Tibial artery (tissue), 4 donors: ENCODE measurements around the gene GABRA5.

Experiments used
- DNase-seq, 2 donors: peaks; one replicate each; pipeline ENCODE4 v3.0.0-alpha.2; 2019
- H3K27ac ChIP-seq, 2 donors: fragments of 200-600 bp; sonication (generic) in 1 of 2; 1 replicate in 1 of 2; 2 replicates in 1 of 2; pipeline ENCODE4 v1.5.1; 2018 to 2019; ENCODE audit warnings: mild to moderate bottlenecking in 1 of 2
- H3K27me3 ChIP-seq, 2 donors: fragments of 200-600 bp; sonication (generic) in 1 of 2; one replicate each; pipeline versions ENCODE4 v1.5.1 to v1.6.0; 2016 to 2019
- H3K36me3 ChIP-seq, 3 donors: fragments of 200-600 bp; sonication (generic) in 2 of 3; one replicate each; pipeline ENCODE4 v1.5.1; 2016 to 2019; ENCODE audit warnings: mild to moderate bottlenecking in 2 of 3
- H3K4me1 ChIP-seq, 4 donors: fragments of 200-600 bp; sonication (generic) in 2 of 4; 1 replicate in 3 of 4; 2 replicates in 1 of 4; pipeline ENCODE4 v1.5.1; 2016 to 2019
- H3K4me3 ChIP-seq, 2 donors: fragments of 200-600 bp; sonication (generic) in 1 of 2; 1 replicate in 1 of 2; 2 replicates in 1 of 2; pipeline ENCODE4 v1.5.1; 2018 to 2019; ENCODE audit warnings: mild to moderate bottlenecking in 2 of 2
- H3K9me3 ChIP-seq, 3 donors: fragments of 200-600 bp; sonication (generic) in 1 of 3; one replicate each; pipeline ENCODE4 v1.5.1; 2016 to 2019
- CTCF ChIP-seq, 2 experiments: fragments of 200-600 bp in 1 of 2; fragments of 450-650 bp in 1 of 2; IDR thresholded peaks; one replicate each; pipeline ENCODE4 v1.5.1; 2017 to 2019; ENCODE audit warnings: antibody characterized with exemption in 2 of 2, mild to moderate bottlenecking in 1 of 2, moderate library complexity in 1 of 2
- intact Hi-C: fragments of 100-400 bp; cut with DNase I; formaldehyde crosslinking; loops from one replicate; pipeline ENCODE4 v1.15.0; 2023; ENCODE audit warnings: low total_unique reads

GABRA5 gene

DNA sequence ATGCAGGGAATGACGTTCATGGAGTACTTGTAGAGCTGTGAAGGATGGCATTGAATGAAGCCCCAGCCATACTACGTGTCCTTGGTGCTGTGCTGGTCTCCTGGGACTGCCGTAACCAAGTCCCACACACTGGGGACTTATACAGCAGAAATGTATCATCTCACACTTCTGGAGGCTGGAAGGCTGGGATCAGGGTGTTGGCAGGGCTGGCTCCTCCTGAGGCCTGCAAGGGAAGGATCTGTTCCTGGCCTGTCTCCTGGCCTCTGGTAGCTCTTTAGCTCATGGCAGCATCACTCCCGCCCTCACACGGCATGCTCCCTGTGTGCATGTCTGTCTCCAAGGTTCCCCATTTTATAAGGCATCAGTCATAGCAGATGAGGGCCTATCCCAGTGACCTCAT lies 74.6 kb downstream of the GABRA5 start:
- H3K4me1 ChIP-seq: no peaks in the 10 kb centered on the region
- no peak for DNase-seq
- H3K9me3 ChIP-seq: no peaks in the 10 kb centered on the region
- H3K4me3 ChIP-seq: no peak overlapping the region
- intact Hi-C loops: no loop called here
- H3K27ac ChIP-seq: no peak overlapping the region
- no peak for TF ChIP-seq CTCF (IDR thresholded peaks at IDR 0.05)
- no peaks in the 10 kb centered on the region for H3K36me3 ChIP-seq
- H3K27me3 ChIP-seq: no peaks in the 10 kb centered on the region

GRCh38 chr15:26943866-26944265 lies 77.0 kb downstream of the GABRA5 start:
- no peak overlapping the region for H3K27ac ChIP-seq
- intact Hi-C loops: no loop called here

GRCh38 chr15:26945046-26945445 lies 78.2 kb downstream of the GABRA5 start:
- no peak for DNase-seq
- Histone ChIP-seq H3K9me3 (no peaks in the 10 kb centered on the region), H3K4me1 (no peaks in the 10 kb centered on the region), H3K4me3 (no peak overlapping the region), H3K36me3 (no peaks in the 10 kb centered on the region), H3K27me3 (no peaks in the 10 kb centered on the region), H3K27ac (no peak overlapping the region)
- intact Hi-C loops: no loop called here
- TF ChIP-seq CTCF (IDR thresholded peaks at IDR 0.05): no peak

More at GRCh38 chr15:26943866-26944265, 77.0 kb downstream of the GABRA5 start:
- no peaks in the 10 kb centered on the region for H3K36me3 ChIP-seq
- H3K4me1 ChIP-seq: no peaks in the 10 kb centered on the region
- TF ChIP-seq CTCF (IDR thresholded peaks at IDR 0.05): no peak
- no peak overlapping the region for H3K4me3 ChIP-seq
- no peaks in the 10 kb centered on the region for H3K9me3 ChIP-seq
- DNase-seq: no peak
- no peaks in the 10 kb centered on the region for H3K27me3 ChIP-seq

DNA sequence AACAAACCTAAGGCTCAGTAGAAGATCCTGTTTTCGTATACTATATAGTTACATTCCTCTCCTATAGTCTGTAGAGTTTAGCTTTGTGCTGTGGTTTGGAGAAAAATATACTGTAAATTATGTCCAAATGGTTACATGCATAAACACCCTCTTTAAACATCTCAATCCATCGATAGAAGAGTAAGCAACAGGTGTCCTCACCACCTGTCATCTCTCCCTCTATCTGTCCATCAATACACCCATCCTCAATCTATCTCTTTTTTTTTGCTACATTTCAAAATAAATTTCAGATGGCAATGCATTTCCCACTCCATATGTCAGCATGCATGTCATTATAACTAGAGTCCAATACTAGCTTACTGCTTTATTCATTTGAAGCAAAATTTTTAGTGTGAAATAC lies 83.1 kb downstream of the GABRA5 start:
- H3K36me3 ChIP-seq: no peaks in the 10 kb centered on the region
- intact Hi-C loops: no loop called here
- DNase-seq: no peak
- no peaks in the 10 kb centered on the region for H3K4me1 ChIP-seq
- H3K27me3 ChIP-seq: no peaks in the 10 kb centered on the region
- TF ChIP-seq CTCF (IDR thresholded peaks at IDR 0.05): no peak
- H3K9me3 ChIP-seq: peaks cover 0 to 9% (median 0%) of the 10 kb centered on the region in 3 donors
- no peak overlapping the region for H3K4me3 ChIP-seq
- no peak overlapping the region for H3K27ac ChIP-seq

- Histone ChIP-seq H3K9me3 (peaks cover 0 to 9% (median 0%) of the 10 kb centered on the region in 3 donors), H3K27me3 (no peaks in the 10 kb centered on the region), H3K4me3 (no peak overlapping the region), H3K4me1 (no peaks in the 10 kb centered on the region), H3K36me3 (no peaks in the 10 kb centered on the region), H3K27ac (no peak overlapping the region)
- DNase-seq: no peak
- TF ChIP-seq CTCF (IDR thresholded peaks at IDR 0.05): no peak
- intact Hi-C loops: no loop called here
Observed at GRCh38 chr15:26954403-26954802, 87.5 kb downstream of the GABRA5 start.

DNA sequence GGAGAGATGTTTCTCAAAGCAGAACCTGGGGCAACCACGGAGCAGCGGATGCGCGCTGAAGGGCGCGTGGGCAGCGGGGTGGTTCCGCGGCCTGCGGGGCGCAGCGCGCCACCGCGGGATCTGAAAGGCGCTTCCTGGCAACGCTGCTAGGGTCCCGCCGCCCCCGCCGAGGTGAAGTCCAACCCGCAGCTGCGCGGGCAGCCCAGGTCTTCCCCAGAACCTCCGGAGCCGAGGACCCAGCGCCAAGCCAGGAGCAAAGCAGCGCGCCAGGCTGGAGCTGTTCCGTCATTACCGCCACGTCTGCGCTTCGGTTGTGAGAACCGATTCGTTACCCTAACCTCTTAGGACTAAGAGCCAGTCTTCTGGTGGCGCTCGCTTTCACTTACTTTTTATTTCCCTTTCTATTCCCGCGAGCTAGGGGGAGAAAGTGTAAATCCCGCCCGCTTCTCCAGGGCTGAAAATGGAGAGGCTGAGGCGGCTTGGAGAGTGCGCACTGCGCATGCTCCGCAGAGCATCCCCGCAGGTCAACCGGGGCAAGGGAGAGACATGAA lies 100.9 kb downstream of the GABRA5 start:
- no peak for DNase-seq
- H3K27me3 ChIP-seq: peaks cover 0 to 20% of the 10 kb centered on the region in 2 donors
- TF ChIP-seq CTCF (IDR thresholded peaks at IDR 0.05): no peak
- no peaks in the 10 kb centered on the region for H3K9me3 ChIP-seq
- peaks cover 0 to 8% (median 0%) of the 10 kb centered on the region in 4 donors for H3K4me1 ChIP-seq
- no peak overlapping the region for H3K4me3 ChIP-seq
- no peaks in the 10 kb centered on the region for H3K36me3 ChIP-seq
- H3K27ac ChIP-seq: no peak overlapping the region
- intact Hi-C loops: no loop called here
